Testis (tissue), 3 donors: ENCODE results near the gene STRIP1. TPM values are rescaled to one million over a fixed set of nuclear protein-coding genes. Genes with fewer than 3 reads are reported as not detected.

Experiments used
- DNase-seq: peaks from one replicate; pipeline ENCODE4 v3.0.0-alpha.2; 2019
- H3K27ac ChIP-seq, 2 donors: fragments of 200-600 bp; sonication (generic); one replicate each; pipeline ENCODE4 v1.5.1; 2019
- H3K27me3 ChIP-seq: fragments of 200-600 bp; sonication (generic); one replicate; pipeline ENCODE4 v1.5.1; 2019
- H3K36me3 ChIP-seq: fragments of 200-600 bp; sonication (generic); one replicate; pipeline ENCODE4 v1.5.1; 2017; ENCODE audit warnings: low read depth; ENCODE audit errors: missing control alignments
- H3K4me1 ChIP-seq: fragments of 200-600 bp; sonication (generic); one replicate; pipeline ENCODE4 v1.5.1; 2019
- H3K4me3 ChIP-seq, 2 donors: fragments of 200-600 bp; sonication (generic); one replicate each; pipeline ENCODE4 v1.5.1; 2017 to 2019
- H3K9me3 ChIP-seq: fragments of 200-600 bp; sonication (generic); one replicate; pipeline ENCODE4 v1.5.1; 2017
- POLR2A ChIP-seq: fragments of 450-650 bp; IDR thresholded peaks from one replicate; pipeline ENCODE4 v1.6.1; 2017; ENCODE audit warnings: antibody characterized with exemption, mild to moderate bottlenecking, moderate library complexity
- WGBS, 2 donors: methylation state at CpG; one replicate each; pipeline ENCODE4 v1.1.5; 2018; 5-methylcytosine and 5-hydroxymethylcytosine counted together
- intact Hi-C: fragments of 100-400 bp; cut with DNase I; formaldehyde crosslinking; loops from one replicate; pipeline ENCODE4 v1.15.1; 2023; ENCODE audit warnings: low total_unique reads
- polyA plus RNA-seq: library from polyadenylated mRNA; stranded (reverse); fragments of 350-450 nt; fragmentation: Illumina TruSeq; extraction: RNeasy Lipid Tissue Mini Kit (QIAGEN cat#74804); gene quantifications from one replicate; pipeline ENCODE4 v1.2.3, GENCODE V29; 2014; ENCODE audit warnings: low read depth, low replicate concordance; ENCODE audit not compliant: insufficient read depth
- total RNA-seq, 2 donors: library from RNA; depleted of rRNA; stranded (reverse); fragments of >200 nt; gene quantifications; one replicate each; pipeline ENCODE4 v1.2.3, GENCODE V29; 2016
- TF ChIP-seq, protein P1 (sequence below), 3 experiments: fragments of 450-650 bp in 2 of 3; fragments of 200-600 bp in 1 of 3; sonication (generic) in 1 of 3; IDR thresholded peaks; one replicate each; pipeline ENCODE4 v1.5.1; 2016 to 2019; ENCODE audit warnings: antibody characterized with exemption in 3 of 3, mild to moderate bottlenecking in 2 of 3, moderate library complexity in 1 of 3

The STRIP1 gene
- total and polyA plus RNA-seq, 3 donors from 2014 or later: 49.9 to 103 (median 85.8) TPM

DNA sequence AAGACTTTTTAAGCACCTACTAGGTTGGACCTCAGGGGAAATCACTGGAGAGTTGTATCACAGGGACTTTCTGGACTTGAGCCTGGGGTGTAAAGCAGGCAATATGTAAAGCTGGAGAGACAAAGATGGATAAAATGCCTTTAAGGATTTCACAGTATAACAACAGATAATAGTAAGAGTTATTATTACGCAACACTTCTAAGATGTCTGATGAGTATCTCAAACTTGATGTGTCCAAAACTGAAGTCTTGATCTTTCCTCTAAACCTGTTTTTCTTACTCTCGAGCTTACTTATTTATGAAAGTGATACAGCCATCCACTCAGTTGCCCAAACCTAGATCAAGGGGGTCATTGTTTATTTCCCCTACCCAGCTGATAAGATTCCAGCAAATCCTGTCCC lies 2.1 kb upstream of the STRIP1 start:
- no peaks in the 10 kb centered on the region for H3K36me3 ChIP-seq
- H3K27me3 ChIP-seq: no peaks in the 10 kb centered on the region
- H3K9me3 ChIP-seq: no peaks in the 10 kb centered on the region
- 92 to 94% methylated on average over 2 of the region's 2 CpGs for WGBS, 2 donors
- H3K27ac ChIP-seq: no peak overlapping the region
- intact Hi-C loops: no loop called here
- peaks cover 10% of the 10 kb centered on the region for H3K4me1 ChIP-seq
- H3K4me3 ChIP-seq: no peak overlapping the region
- no peak for TF ChIP-seq POLR2A
- TF ChIP-seq, protein P1, sequence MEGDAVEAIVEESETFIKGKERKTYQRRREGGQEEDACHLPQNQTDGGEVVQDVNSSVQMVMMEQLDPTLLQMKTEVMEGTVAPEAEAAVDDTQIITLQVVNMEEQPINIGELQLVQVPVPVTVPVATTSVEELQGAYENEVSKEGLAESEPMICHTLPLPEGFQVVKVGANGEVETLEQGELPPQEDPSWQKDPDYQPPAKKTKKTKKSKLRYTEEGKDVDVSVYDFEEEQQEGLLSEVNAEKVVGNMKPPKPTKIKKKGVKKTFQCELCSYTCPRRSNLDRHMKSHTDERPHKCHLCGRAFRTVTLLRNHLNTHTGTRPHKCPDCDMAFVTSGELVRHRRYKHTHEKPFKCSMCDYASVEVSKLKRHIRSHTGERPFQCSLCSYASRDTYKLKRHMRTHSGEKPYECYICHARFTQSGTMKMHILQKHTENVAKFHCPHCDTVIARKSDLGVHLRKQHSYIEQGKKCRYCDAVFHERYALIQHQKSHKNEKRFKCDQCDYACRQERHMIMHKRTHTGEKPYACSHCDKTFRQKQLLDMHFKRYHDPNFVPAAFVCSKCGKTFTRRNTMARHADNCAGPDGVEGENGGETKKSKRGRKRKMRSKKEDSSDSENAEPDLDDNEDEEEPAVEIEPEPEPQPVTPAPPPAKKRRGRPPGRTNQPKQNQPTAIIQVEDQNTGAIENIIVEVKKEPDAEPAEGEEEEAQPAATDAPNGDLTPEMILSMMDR (IDR thresholded peaks at IDR 0.05): no peak
- no peak for DNase-seq

DNA sequence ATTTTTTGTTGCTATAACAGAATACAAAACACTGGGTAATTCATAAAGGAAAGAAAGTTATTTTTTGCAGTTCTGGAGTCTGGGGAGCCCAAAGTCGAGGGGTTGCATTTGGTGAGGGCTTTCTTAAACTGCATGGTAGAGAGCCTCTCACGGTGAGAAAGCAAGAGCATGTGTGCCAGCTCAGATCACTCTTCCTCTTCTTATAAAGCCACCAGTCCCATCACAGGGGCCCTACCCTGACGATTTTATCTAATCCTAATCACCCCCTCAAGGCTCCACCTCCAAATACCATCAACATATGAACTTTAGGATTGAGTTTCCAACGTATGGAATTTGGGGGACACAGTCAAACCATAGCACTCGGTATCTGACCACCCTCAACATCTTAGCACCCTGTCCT lies 1.0 kb upstream of the STRIP1 start:
- TF ChIP-seq, protein P1 (IDR thresholded peaks at IDR 0.05): no peak
- no peak for TF ChIP-seq POLR2A
- H3K27ac ChIP-seq: no peak overlapping the region
- no peak for DNase-seq
- 69 to 73% methylated on average over 5 of the region's 5 CpGs for WGBS, 2 donors
- no peak overlapping the region for H3K4me3 ChIP-seq
- H3K36me3 ChIP-seq: no peaks in the 10 kb centered on the region
- H3K9me3 ChIP-seq: no peaks in the 10 kb centered on the region
- intact Hi-C loops: no loop called here
- no peaks in the 10 kb centered on the region for H3K27me3 ChIP-seq
- H3K4me1 ChIP-seq: peaks cover 10% of the 10 kb centered on the region

DNA sequence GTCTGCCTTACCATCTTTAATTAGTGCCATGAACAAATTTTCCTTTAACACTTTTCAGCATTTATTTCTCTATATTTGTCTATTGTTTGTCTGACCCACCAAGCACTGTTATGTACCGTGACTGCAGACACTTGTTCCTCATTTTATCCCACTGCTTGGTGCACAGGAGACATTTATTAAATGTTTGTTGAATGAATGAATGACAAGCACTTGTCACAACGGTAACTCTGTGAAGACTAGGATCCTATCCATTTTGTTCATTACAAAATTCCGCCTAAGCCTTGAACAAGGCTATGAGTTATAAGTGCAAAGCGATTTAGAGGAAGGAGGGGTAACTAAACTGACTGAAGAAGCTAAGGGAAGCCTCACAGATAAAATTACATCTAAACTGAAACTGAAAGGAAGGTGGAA lies 379 bp upstream of the STRIP1 start:
- intact Hi-C loops: no loop called here
- no peak for TF ChIP-seq POLR2A
- TF ChIP-seq, protein P1 (IDR thresholded peaks at IDR 0.05): no peak
- DNase-seq: no peak
- no peaks in the 10 kb centered on the region for H3K36me3 ChIP-seq
- 37 to 46% methylated on average over 4 of the region's 4 CpGs for WGBS, 2 donors
- H3K27ac ChIP-seq: peak overlapping the region; percentile 88 to 94
- H3K4me1 ChIP-seq: peaks cover 10% of the 10 kb centered on the region
- no peaks in the 10 kb centered on the region for H3K9me3 ChIP-seq
- peak overlapping the region; percentile 75 to 100 for H3K4me3 ChIP-seq
- no peaks in the 10 kb centered on the region for H3K27me3 ChIP-seq

DNA sequence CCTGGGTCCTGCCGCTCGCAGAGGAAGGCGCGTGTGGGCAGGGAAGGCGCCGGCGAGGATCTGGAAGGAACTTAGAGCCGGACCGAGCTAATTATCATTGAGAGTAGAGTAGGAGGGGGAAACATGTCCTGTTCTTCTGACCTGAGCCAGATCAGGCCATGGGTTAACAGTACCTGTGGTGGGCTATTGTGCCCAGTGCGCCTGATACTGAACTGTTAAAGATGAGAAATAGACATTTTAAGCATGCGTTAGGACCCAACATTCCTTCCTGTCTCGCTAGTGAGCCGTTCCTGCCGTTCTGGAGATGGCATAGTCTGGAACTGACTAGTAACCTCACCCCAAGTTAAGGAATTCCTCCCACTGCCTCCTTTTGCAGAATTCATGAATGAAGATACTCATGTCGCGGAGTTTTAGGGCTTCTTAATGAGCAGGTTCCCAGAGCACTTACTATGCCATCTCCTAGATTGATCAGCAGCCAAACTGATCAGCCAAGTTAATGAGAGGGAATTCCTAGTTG lies 870 bp downstream of the STRIP1 start:
- DNase-seq: no peak
- WGBS, 2 donors: 5% methylated on average over 7 to 16 of the region's 16 CpGs
- no peak for TF ChIP-seq POLR2A
- TF ChIP-seq, protein P1 (IDR thresholded peaks at IDR 0.05): no peak
- intact Hi-C loops: no loop called here
- H3K27me3 ChIP-seq: no peaks in the 10 kb centered on the region
- H3K9me3 ChIP-seq: no peaks in the 10 kb centered on the region
- peak overlapping the region; percentile 88 to 94 for H3K27ac ChIP-seq
- peak overlapping the region; percentile 75 to 100 for H3K4me3 ChIP-seq
- H3K36me3 ChIP-seq: no peaks in the 10 kb centered on the region
- H3K4me1 ChIP-seq: peaks cover 10% of the 10 kb centered on the region

DNA sequence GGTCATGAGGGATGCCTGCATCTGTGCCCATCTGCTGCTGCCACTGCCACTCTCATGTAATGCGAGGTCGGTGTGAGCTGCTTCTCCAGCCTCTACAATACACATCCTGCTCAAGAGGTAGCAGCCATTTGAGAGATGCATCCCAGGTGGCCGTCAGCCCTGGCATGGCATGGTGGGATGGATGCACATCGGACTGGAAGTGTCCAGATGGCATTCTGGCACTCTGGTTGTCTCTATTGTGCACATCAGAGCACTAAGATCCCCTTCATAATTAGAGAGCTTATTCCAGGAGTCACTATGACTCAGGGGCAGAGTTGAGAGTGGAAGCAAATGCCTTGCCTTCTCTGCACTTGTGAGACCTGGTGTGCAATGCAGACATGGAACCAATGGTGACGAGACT lies 3.8 kb downstream of the STRIP1 start:
- H3K36me3 ChIP-seq: no peaks in the 10 kb centered on the region

More for the DNA sequence above, 3.8 kb downstream of the STRIP1 start:
- H3K9me3 ChIP-seq: no peaks in the 10 kb centered on the region
- H3K4me3 ChIP-seq: no peak overlapping the region
- TF ChIP-seq, protein P1 (IDR thresholded peaks at IDR 0.05): no peak
- TF ChIP-seq POLR2A: no peak
- 85 to 92% methylated on average over 5 of the region's 5 CpGs for WGBS, 2 donors
- DNase-seq: no peak
- intact Hi-C loops: no loop called here
- H3K27me3 ChIP-seq: no peaks in the 10 kb centered on the region
- H3K27ac ChIP-seq: no peak overlapping the region
- H3K4me1 ChIP-seq: peaks cover 10% of the 10 kb centered on the region
